ENCODE data around the gene TMEM98.
"Not testable (repeated sequence)": the region's sequence is repeated elsewhere in the genome, so short reads cannot be mapped to it uniquely, and the experiment has no call there.

TMEM98 gene

GRCh38 chr17:32970281-32970680 is 42.3 kb downstream of the TMEM98 start:
- no peak for DNase-seq (ENCODE audit: insufficient read length, low spot score)
- FAIRE-seq, result no peak

GRCh38 chr17:32971171-32971570 is 43.2 kb downstream of the TMEM98 start:
- FAIRE-seq, result peak; percentile 62
- TF ChIP-seq POLR2A (IDR thresholded peaks at IDR 0.05; ENCODE audit: low read depth, low read length), result no peak
- no peak for TF ChIP-seq POU2F2 (IDR thresholded peaks at IDR 0.05; ENCODE audit: low read depth, low read length)
- no peak for TF ChIP-seq SPI1 (IDR thresholded peaks at IDR 0.05; ENCODE audit: low read depth, low read length)
- TF ChIP-seq PAX5 (IDR thresholded peaks at IDR 0.05; ENCODE audit: insufficient read depth, low read length, severe bottlenecking), result no peak
- no peak for TF ChIP-seq POLR2AphosphoS5 (IDR thresholded peaks at IDR 0.05; ENCODE audit: low read depth, low read length)
- TF ChIP-seq TAF1 (IDR thresholded peaks at IDR 0.05; ENCODE audit: low read depth, low read length), result no peak
- DNase-seq (ENCODE audit: insufficient read length, low spot score), result no peak

More at GRCh38 chr17:32970281-32970680, 42.3 kb downstream of the TMEM98 start:
- no peak for TF ChIP-seq POLR2AphosphoS5 (IDR thresholded peaks at IDR 0.05; ENCODE audit: low read depth, low read length)
- TF ChIP-seq PAX5 (IDR thresholded peaks at IDR 0.05; ENCODE audit: insufficient read depth, low read length, severe bottlenecking), result no peak
- no peak for TF ChIP-seq TAF1 (IDR thresholded peaks at IDR 0.05; ENCODE audit: low read depth, low read length)
- TF ChIP-seq SPI1 (IDR thresholded peaks at IDR 0.05; ENCODE audit: low read depth, low read length), result no peak
- no peak for TF ChIP-seq POLR2A (IDR thresholded peaks at IDR 0.05; ENCODE audit: low read depth, low read length)
- no peak for TF ChIP-seq POU2F2 (IDR thresholded peaks at IDR 0.05; ENCODE audit: low read depth, low read length)

GRCh38 chr17:32976131-32976530 is 48.2 kb downstream of the TMEM98 start:
- no peak for FAIRE-seq
- DNase-seq (ENCODE audit: insufficient read length, low spot score), result no peak
- TF ChIP-seq PAX5 (IDR thresholded peaks at IDR 0.05; ENCODE audit: insufficient read depth, low read length, severe bottlenecking) (no peak), POLR2AphosphoS5 (IDR thresholded peaks at IDR 0.05; ENCODE audit: low read depth, low read length) (no peak), POU2F2 (IDR thresholded peaks at IDR 0.05; ENCODE audit: low read depth, low read length) (no peak), SPI1 (IDR thresholded peaks at IDR 0.05; ENCODE audit: low read depth, low read length) (no peak), TAF1 (IDR thresholded peaks at IDR 0.05; ENCODE audit: low read depth, low read length) (no peak), POLR2A (IDR thresholded peaks at IDR 0.05; ENCODE audit: low read depth, low read length) (no peak)

GRCh38 chr17:32976605-32977004 is 48.7 kb downstream of the TMEM98 start:
- DNase-seq (ENCODE audit: insufficient read length, low spot score) (no peak), FAIRE-seq (no peak)
- TF ChIP-seq TAF1 (IDR thresholded peaks at IDR 0.05; ENCODE audit: low read depth, low read length) (no peak), PAX5 (IDR thresholded peaks at IDR 0.05; ENCODE audit: insufficient read depth, low read length, severe bottlenecking) (no peak), SPI1 (IDR thresholded peaks at IDR 0.05; ENCODE audit: low read depth, low read length) (no peak), POU2F2 (IDR thresholded peaks at IDR 0.05; ENCODE audit: low read depth, low read length) (no peak), POLR2A (IDR thresholded peaks at IDR 0.05; ENCODE audit: low read depth, low read length) (no peak)

GRCh38 chr17:32980230-32980629 is 52.3 kb downstream of the TMEM98 start:
- TF ChIP-seq PAX5 (IDR thresholded peaks at IDR 0.05; ENCODE audit: insufficient read depth, low read length, severe bottlenecking) (no peak), POLR2AphosphoS5 (IDR thresholded peaks at IDR 0.05; ENCODE audit: low read depth, low read length) (no peak), POU2F2 (IDR thresholded peaks at IDR 0.05; ENCODE audit: low read depth, low read length) (no peak), SPI1 (IDR thresholded peaks at IDR 0.05; ENCODE audit: low read depth, low read length) (no peak), POLR2A (IDR thresholded peaks at IDR 0.05; ENCODE audit: low read depth, low read length) (no peak), TAF1 (IDR thresholded peaks at IDR 0.05; ENCODE audit: low read depth, low read length) (no peak)
- FAIRE-seq, result no peak
- DNase-seq (ENCODE audit: insufficient read length, low spot score), result no peak

- not testable (repeated sequence) for DNase-seq (ENCODE audit: insufficient read length, low spot score); FAIRE-seq
These were observed 53.7 kb downstream of the TMEM98 start for GRCh38 chr17:32981611-32982010.

- TF ChIP-seq POU2F2 (IDR thresholded peaks at IDR 0.05; ENCODE audit: low read depth, low read length) (no peak), PAX5 (IDR thresholded peaks at IDR 0.05; ENCODE audit: insufficient read depth, low read length, severe bottlenecking) (no peak), POLR2AphosphoS5 (IDR thresholded peaks at IDR 0.05; ENCODE audit: low read depth, low read length) (no peak), TAF1 (IDR thresholded peaks at IDR 0.05; ENCODE audit: low read depth, low read length) (no peak)
- no peak for FAIRE-seq
- no peak for DNase-seq (ENCODE audit: insufficient read length, low spot score)
These were observed 57.2 kb downstream of the TMEM98 start for GRCh38 chr17:32985050-32985756.

GRCh38 chr17:32987453-32987805 is 59.5 kb downstream of the TMEM98 start:
- DNase-seq (ENCODE audit: insufficient read length, low spot score); FAIRE-seq: not testable (repeated sequence)

GRCh38 chr17:32987868-32988267 is 59.9 kb downstream of the TMEM98 start:
- not testable (repeated sequence) for FAIRE-seq; DNase-seq (ENCODE audit: insufficient read length, low spot score)

- no peak for DNase-seq (ENCODE audit: insufficient read length, low spot score)
- TF ChIP-seq PAX5 (IDR thresholded peaks at IDR 0.05; ENCODE audit: insufficient read depth, low read length, severe bottlenecking) (no peak), POLR2A (IDR thresholded peaks at IDR 0.05; ENCODE audit: low read depth, low read length) (no peak), POLR2AphosphoS5 (IDR thresholded peaks at IDR 0.05; ENCODE audit: low read depth, low read length) (no peak), TAF1 (IDR thresholded peaks at IDR 0.05; ENCODE audit: low read depth, low read length) (no peak), POU2F2 (IDR thresholded peaks at IDR 0.05; ENCODE audit: low read depth, low read length) (no peak), SPI1 (IDR thresholded peaks at IDR 0.05; ENCODE audit: low read depth, low read length) (no peak)
- FAIRE-seq, result no peak
These were observed 60.6 kb downstream of the TMEM98 start for GRCh38 chr17:32988481-32989101.

All from GM12891 (cell line).